LoVo (cell line): Measurements from ENCODE around the gene MRTFB.

Experiments
- DNase-seq: peaks from one replicate; pipeline ENCODE4 v3.0.0-alpha.2; 2016; ENCODE audit warnings: low spot score

The MRTFB gene

GRCh38 chr16:14307527-14308367 is 236.6 kb downstream of the MRTFB start:
- no peak for DNase-seq

GRCh38 chr16:14308368-14308723 is 237.2 kb downstream of the MRTFB start:
- no peak for DNase-seq

- DNase-seq, result no peak
Measured at GRCh38 chr16:14309001-14309886, 238.1 kb downstream of the MRTFB start.

DNA sequence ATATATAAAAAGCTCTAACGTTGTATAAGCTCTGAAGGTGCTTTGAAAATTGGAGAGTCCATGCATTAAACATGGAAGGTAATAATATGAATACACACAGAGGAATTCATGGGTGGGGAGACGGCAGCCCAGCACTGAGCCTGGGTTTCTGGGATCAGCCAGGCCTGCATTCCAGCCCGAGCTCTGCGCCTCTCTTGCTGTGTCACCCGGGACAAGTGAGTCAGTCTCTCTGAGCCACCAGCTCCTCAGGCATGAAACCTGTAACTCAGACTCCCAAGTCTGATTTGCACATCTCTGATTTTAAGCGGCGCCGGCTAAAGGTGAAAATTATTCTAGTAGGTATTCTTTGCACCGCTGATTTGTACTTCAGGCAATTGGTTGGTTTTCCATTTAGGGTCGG is 238.8 kb downstream of the MRTFB start:
- no peak for DNase-seq

DNA sequence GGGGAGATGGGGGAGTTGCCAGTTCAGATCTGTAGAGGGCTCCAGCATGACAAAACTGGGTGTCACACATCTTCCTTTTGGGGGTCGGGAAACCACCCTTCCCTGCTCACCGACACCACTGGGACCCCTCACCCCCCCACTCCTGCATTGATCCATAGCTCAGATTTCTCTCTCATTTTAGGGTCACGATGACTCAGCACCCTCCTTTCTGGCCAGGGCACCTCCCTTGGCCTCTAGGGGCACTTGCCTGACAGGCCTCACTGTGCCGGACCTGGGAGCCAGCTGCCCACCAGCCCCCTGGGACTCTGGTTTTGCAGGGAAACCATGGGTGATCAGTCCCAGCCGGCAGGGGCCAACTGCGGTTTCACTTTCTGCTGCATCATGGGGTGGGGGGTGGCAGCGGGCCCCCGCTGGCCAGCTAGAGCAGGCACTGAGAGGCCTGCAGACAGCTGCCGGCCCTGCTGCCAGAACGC is 239.4 kb downstream of the MRTFB start:
- DNase-seq, result no peak

- DNase-seq, result no peak
Measured at GRCh38 chr16:14314116-14314515, 243.0 kb downstream of the MRTFB start.

- no peak for DNase-seq
Measured at GRCh38 chr16:14315683-14316320, 244.7 kb downstream of the MRTFB start.
